PFSK-1 (cell line): ENCODE data around the gene CPSF4L.

ENCODE experiments used
- FOXP2 ChIP-seq: optimal IDR thresholded peaks from 2 replicates; pipeline ENCODE3; 2011; ENCODE audit warnings: borderline replicate concordance, control low read depth, inconsistent platforms; ENCODE audit not compliant: insufficient read depth; ENCODE audit errors: extremely low read length, extremely low read depth
- POLR2AphosphoS5 ChIP-seq: IDR thresholded peaks from 2 replicates; pipeline ENCODE4 v1.6.1; 2012; ENCODE audit warnings: low read depth, mild to moderate bottlenecking, control low read depth, low read length, moderate library complexity
- SIN3A ChIP-seq: IDR thresholded peaks from 2 replicates; pipeline ENCODE4 v1.6.1; 2012; ENCODE audit warnings: mild to moderate bottlenecking, low read length, moderate library complexity, borderline replicate concordance; ENCODE audit not compliant: insufficient read depth
- TAF1 ChIP-seq: IDR thresholded peaks from 2 replicates; pipeline ENCODE4 v1.6.1; 2012; ENCODE audit warnings: low read length, control low read depth, borderline replicate concordance; ENCODE audit not compliant: insufficient read depth
- TF ChIP-seq, protein P1 (sequence below), 2 experiments: IDR thresholded peaks; 2 replicates each; pipeline versions ENCODE4 v1.6.1 to v1.8.0; 2011 to 2012; ENCODE audit warnings: low read depth in 2 of 2, low read length in 2 of 2, control low read depth in 1 of 2, inconsistent platforms in 1 of 2, mild to moderate bottlenecking in 1 of 2, moderate library complexity in 1 of 2; ENCODE audit not compliant: insufficient read depth in 1 of 2

The CPSF4L gene

DNA sequence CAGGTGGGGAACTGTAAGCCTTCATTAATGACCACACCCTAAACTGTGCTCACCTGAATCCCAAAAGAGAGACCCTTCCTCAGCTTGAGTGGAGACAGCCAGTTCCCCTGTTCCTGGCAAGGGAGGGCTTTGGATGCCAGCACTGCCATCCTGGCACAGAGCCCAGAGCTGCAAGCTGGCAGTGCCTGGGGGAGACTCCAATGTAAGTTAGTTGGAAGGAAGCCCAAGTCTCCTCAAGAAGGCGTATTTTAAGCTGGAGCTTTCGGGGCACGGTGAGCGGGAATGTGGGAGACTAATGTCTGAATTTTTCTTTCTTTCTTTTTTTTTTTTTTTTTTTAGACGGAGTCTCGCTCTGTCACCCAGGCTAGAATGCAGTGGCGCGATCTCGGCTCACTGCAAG lies 45.5 kb upstream of the CPSF4L start:
- TF ChIP-seq POLR2AphosphoS5, result no peak

DNA sequence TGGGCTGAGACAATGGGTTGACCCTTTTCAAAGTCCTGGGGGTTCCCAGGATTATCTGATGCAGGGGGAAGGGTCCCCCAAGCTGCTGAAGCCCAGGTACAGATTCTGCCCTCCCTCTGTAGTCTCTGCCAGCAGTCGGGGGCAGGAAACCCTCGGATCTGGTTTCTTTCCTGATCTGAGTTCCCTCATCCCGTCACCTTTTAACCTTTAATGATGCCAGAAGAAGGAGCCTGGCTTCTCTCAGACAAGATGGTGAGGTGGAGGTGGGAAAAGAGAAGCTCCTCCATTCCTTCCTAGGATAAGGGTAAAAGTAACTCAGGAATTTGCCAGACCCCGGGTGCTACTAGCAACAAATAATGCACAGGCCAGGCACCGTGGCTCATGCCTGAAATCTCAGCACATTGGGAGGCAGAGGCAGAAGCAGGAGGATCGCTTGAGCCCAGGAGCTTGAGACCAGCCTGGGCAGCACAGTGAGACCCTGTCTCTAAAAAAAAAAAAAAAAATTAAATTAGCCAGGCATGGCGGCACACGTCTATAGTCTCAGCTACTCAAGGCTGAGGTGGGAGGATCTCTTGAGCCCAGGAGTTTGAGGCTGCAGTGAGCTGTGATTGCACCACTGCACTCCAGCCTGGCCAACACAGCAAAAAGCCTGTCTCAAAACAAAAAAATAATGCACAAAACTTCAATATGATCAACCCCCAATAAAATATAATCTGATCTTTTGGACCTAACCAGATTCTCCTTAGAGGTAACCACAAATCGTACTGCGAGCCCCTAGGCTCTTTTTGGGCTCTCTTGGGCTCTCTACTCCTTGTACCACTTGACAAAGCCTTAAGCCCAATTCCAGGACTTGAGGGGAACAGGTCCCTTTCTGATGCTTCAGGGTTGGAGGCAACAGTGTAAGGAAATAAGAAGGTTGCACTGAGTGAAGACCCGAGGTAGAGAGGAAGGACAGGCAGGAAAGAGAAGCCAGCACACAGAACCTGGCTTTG lies 44.5 kb upstream of the CPSF4L start:
- TF ChIP-seq POLR2AphosphoS5 (no peak), FOXP2 (no peak), TAF1 (no peak), SIN3A (no peak)
- TF ChIP-seq, protein P1, sequence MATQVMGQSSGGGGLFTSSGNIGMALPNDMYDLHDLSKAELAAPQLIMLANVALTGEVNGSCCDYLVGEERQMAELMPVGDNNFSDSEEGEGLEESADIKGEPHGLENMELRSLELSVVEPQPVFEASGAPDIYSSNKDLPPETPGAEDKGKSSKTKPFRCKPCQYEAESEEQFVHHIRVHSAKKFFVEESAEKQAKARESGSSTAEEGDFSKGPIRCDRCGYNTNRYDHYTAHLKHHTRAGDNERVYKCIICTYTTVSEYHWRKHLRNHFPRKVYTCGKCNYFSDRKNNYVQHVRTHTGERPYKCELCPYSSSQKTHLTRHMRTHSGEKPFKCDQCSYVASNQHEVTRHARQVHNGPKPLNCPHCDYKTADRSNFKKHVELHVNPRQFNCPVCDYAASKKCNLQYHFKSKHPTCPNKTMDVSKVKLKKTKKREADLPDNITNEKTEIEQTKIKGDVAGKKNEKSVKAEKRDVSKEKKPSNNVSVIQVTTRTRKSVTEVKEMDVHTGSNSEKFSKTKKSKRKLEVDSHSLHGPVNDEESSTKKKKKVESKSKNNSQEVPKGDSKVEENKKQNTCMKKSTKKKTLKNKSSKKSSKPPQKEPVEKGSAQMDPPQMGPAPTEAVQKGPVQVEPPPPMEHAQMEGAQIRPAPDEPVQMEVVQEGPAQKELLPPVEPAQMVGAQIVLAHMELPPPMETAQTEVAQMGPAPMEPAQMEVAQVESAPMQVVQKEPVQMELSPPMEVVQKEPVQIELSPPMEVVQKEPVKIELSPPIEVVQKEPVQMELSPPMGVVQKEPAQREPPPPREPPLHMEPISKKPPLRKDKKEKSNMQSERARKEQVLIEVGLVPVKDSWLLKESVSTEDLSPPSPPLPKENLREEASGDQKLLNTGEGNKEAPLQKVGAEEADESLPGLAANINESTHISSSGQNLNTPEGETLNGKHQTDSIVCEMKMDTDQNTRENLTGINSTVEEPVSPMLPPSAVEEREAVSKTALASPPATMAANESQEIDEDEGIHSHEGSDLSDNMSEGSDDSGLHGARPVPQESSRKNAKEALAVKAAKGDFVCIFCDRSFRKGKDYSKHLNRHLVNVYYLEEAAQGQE (IDR thresholded peaks at IDR 0.05; ENCODE audit: insufficient read depth in 1 of 2, low read depth in 2 of 2, low read length in 2 of 2), result no peak

DNA sequence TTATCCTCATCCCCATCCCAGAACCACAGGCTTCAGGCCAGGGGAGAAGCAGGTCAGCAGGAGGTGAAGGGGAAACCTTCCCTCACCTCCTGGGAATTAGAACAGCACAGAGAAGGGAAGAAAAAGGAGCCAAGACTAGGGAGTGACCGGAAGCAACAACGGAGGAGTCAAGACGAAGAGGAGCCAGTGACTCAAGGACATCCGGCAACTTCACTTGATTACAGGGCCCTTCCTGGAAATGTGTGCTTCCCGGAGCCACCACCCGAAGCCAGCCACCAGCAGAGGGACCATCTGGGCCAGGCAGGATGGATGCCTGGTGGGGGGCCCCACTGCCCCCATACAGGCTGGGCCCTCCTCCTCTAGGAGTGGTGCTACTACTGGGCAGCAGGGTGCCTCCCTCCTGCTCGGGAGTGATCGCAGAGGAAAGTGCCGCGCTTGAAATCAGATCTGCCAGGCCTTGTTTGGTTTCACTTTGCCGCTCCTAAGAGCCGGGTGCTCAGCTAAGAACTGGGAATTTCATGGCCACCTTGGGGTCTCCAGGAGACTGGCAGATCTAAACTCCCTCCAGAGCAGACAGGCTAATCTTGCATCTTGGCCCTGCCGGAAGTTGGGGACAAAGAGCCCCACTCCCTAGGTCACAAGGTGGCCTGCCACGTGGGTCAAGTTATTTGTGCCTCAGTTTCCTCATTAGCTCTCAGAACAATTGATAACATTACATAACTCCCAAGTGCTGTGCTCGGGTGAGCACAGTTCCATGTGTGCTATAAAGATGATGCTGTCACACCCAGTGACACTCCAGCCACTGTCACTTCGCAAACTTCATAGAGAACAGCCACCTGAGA lies 43.5 kb upstream of the CPSF4L start:
- TF ChIP-seq POLR2AphosphoS5, result no peak; the same call in 1 of the 2 replicates
- peak; percentile 81 for TF ChIP-seq FOXP2
- TF ChIP-seq, protein P1 (IDR thresholded peaks at IDR 0.05; ENCODE audit: insufficient read depth in 1 of 2, low read depth in 2 of 2, low read length in 2 of 2), result peak in 1 of 2 experiments; percentile 75; a peak in 2 of 4 replicates
- TF ChIP-seq SIN3A, result no peak
- TF ChIP-seq TAF1, result no peak; the same call in 1 of the 2 replicates

DNA sequence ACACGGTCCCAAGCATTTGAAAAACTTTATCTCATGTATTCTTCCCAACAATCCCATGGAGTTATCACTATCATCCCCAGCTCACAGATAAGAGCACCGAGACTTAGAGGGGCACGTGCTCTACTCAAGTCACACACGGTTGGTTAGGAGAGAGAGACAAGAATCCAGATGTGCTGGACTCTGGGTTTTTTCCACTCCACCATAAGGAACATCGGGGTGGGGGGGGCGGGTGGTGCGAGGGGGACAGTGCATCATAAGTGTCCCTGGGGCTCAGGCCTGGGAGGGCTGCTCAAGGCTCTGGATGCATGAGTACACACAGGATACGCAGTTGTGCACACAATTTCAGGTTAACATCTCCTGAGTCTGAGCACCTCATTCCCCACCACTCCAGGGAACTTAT lies 42.8 kb upstream of the CPSF4L start:
- no peak for TF ChIP-seq TAF1
- TF ChIP-seq, protein P1 (IDR thresholded peaks at IDR 0.05; ENCODE audit: insufficient read depth in 1 of 2, low read depth in 2 of 2, low read length in 2 of 2), result no peak
- TF ChIP-seq POLR2AphosphoS5, result no peak
- no peak for TF ChIP-seq FOXP2
- TF ChIP-seq SIN3A, result no peak

DNA sequence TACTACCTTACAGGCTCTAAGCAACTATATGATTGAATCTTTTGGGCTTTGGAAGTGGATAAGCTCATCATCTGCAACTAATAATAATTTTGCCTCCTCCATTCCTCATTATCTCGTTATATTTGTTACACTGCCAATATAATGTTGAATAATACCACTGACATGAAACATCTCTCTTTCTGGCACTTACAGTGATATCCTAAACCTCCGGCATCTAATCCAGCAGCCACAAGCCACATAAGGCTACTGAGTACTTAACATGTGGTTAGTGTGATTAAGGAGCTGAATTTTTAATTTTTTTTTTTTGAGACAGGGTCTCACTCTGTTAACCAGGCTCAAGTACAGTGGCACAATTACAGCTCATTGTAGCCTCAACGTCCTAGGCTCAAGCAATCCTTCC lies 40.5 kb upstream of the CPSF4L start:
- TF ChIP-seq POLR2AphosphoS5, result no peak
- TF ChIP-seq FOXP2, result no peak
- TF ChIP-seq, protein P1 (IDR thresholded peaks at IDR 0.05; ENCODE audit: insufficient read depth in 1 of 2, low read depth in 2 of 2, low read length in 2 of 2), result no peak
- TF ChIP-seq TAF1, result no peak
- no peak for TF ChIP-seq SIN3A
